Measurements from ENCODE around the gene PLPPR3.

Gene PLPPR3

GRCh38 chr19:802498-803098, 19.2 kb downstream of the PLPPR3 start:
- Histone ChIP-seq H3K9me3 (ENCODE audit: control insufficient read depth, insufficient read depth, low read length) (no peaks in the 10 kb centered on the region), H3K36me3 (ENCODE audit: insufficient read depth, low read length) (peaks cover 41% of the 10 kb centered on the region), H3K4me1 (ENCODE audit: insufficient read depth, low read length) (peaks cover 9% of the 10 kb centered on the region), H3K9ac (ENCODE audit: low read depth, low read length) (no peak overlapping the region)

- H3K36me3 ChIP-seq (ENCODE audit: insufficient read depth, low read length): peaks cover 34% of the 10 kb centered on the region
- H3K9ac ChIP-seq (ENCODE audit: low read depth, low read length): no peak overlapping the region
- no peaks in the 10 kb centered on the region for H3K9me3 ChIP-seq (ENCODE audit: control insufficient read depth, insufficient read depth, low read length)
Observed at GRCh38 chr19:801861-802497, 19.8 kb downstream of the PLPPR3 start.

GRCh38 chr19:801030-801860, 20.5 kb downstream of the PLPPR3 start:
- Histone ChIP-seq H3K9ac (ENCODE audit: low read depth, low read length) (no peak overlapping the region), H3K36me3 (ENCODE audit: insufficient read depth, low read length) (peaks cover 28% of the 10 kb centered on the region)

More at GRCh38 chr19:801861-802497, 19.8 kb downstream of the PLPPR3 start:
- peaks cover 9% of the 10 kb centered on the region for H3K4me1 ChIP-seq (ENCODE audit: insufficient read depth, low read length)

GRCh38 chr19:800360-801029, 21.3 kb downstream of the PLPPR3 start:
- Histone ChIP-seq H3K9ac (ENCODE audit: low read depth, low read length) (no peak overlapping the region), H3K9me3 (ENCODE audit: control insufficient read depth, insufficient read depth, low read length) (no peaks in the 10 kb centered on the region), H3K36me3 (ENCODE audit: insufficient read depth, low read length) (peaks cover 22% of the 10 kb centered on the region), H3K4me1 (ENCODE audit: insufficient read depth, low read length) (peaks cover 9% of the 10 kb centered on the region)

More at GRCh38 chr19:801030-801860, 20.5 kb downstream of the PLPPR3 start:
- Histone ChIP-seq H3K9me3 (ENCODE audit: control insufficient read depth, insufficient read depth, low read length) (no peaks in the 10 kb centered on the region), H3K4me1 (ENCODE audit: insufficient read depth, low read length) (peaks cover 9% of the 10 kb centered on the region)

- no peaks in the 10 kb centered on the region for H3K9me3 ChIP-seq (ENCODE audit: control insufficient read depth, insufficient read depth, low read length)
- H3K36me3 ChIP-seq (ENCODE audit: insufficient read depth, low read length): peaks cover 11% of the 10 kb centered on the region
- peak overlapping the region; percentile 93 for H3K9ac ChIP-seq (ENCODE audit: low read depth, low read length)
- H3K4me1 ChIP-seq (ENCODE audit: insufficient read depth, low read length): peaks cover 9% of the 10 kb centered on the region
Observed at GRCh38 chr19:799076-799881, 22.5 kb downstream of the PLPPR3 start.

- Histone ChIP-seq H3K36me3 (ENCODE audit: insufficient read depth, low read length) (peaks cover 7% of the 10 kb centered on the region), H3K4me1 (ENCODE audit: insufficient read depth, low read length) (peaks cover 9% of the 10 kb centered on the region), H3K9me3 (ENCODE audit: control insufficient read depth, insufficient read depth, low read length) (no peaks in the 10 kb centered on the region), H3K9ac (ENCODE audit: low read depth, low read length) (peak overlapping the region; percentile 93)
Observed at GRCh38 chr19:798415-799075, 23.2 kb downstream of the PLPPR3 start.

- H3K9ac ChIP-seq (ENCODE audit: low read depth, low read length): peak overlapping the region; percentile 93
- 0 out of 2 replicates have a peak, but pooled peaks cover 3% of the 10 kb centered on the region for H3K36me3 ChIP-seq (ENCODE audit: insufficient read depth, low read length)
- H3K9me3 ChIP-seq (ENCODE audit: control insufficient read depth, insufficient read depth, low read length): no peaks in the 10 kb centered on the region
- peaks cover 9% of the 10 kb centered on the region for H3K4me1 ChIP-seq (ENCODE audit: insufficient read depth, low read length)
Observed at GRCh38 chr19:797528-798414, 24.0 kb downstream of the PLPPR3 start.

- Histone ChIP-seq H3K9me3 (ENCODE audit: control insufficient read depth, insufficient read depth, low read length) (no peaks in the 10 kb centered on the region), H3K9ac (ENCODE audit: low read depth, low read length) (peak within 1 kb of the TSS; percentile 93), H3K36me3 (ENCODE audit: insufficient read depth, low read length) (0 out of 2 replicates have a peak, but pooled peaks cover 3% of the 10 kb centered on the region), H3K4me1 (ENCODE audit: insufficient read depth, low read length) (peaks cover 14% of the 10 kb centered on the region)
Observed at GRCh38 chr19:796692-797527, 24.8 kb downstream of the PLPPR3 start, which contains the start of gene PTBP1. TSS of gene PTBP1 (plus strand) at chr19:797452. CDS start at chr19:797498, 46 bp downstream.

GRCh38 chr19:795691-796581, 25.8 kb downstream of the PLPPR3 start:
- no peak overlapping the region; the same call in 1 of the 2 replicates for H3K9ac ChIP-seq (ENCODE audit: low read depth, low read length)
- H3K9me3 ChIP-seq (ENCODE audit: control insufficient read depth, insufficient read depth, low read length): no peaks in the 10 kb centered on the region
- 0 out of 2 replicates have a peak, but pooled peaks cover 1% of the 10 kb centered on the region for H3K36me3 ChIP-seq (ENCODE audit: insufficient read depth, low read length)
- H3K4me1 ChIP-seq (ENCODE audit: insufficient read depth, low read length): peaks cover 16% of the 10 kb centered on the region

- H3K4me1 ChIP-seq (ENCODE audit: insufficient read depth, low read length): peaks cover 9% of the 10 kb centered on the region
- no peak overlapping the region for H3K9ac ChIP-seq (ENCODE audit: low read depth, low read length)
- H3K36me3 ChIP-seq (ENCODE audit: insufficient read depth, low read length): no peaks in the 10 kb centered on the region
- no peaks in the 10 kb centered on the region for H3K9me3 ChIP-seq (ENCODE audit: control insufficient read depth, insufficient read depth, low read length)
Observed at GRCh38 chr19:795073-795611, 26.6 kb downstream of the PLPPR3 start.

GRCh38 chr19:793806-794205, 27.9 kb downstream of the PLPPR3 start:
- no peaks in the 10 kb centered on the region for H3K36me3 ChIP-seq (ENCODE audit: insufficient read depth, low read length)
- H3K9me3 ChIP-seq (ENCODE audit: control insufficient read depth, insufficient read depth, low read length): no peaks in the 10 kb centered on the region
- peaks cover 18% of the 10 kb centered on the region; the same call in 1 of the 2 replicates for H3K4me1 ChIP-seq (ENCODE audit: insufficient read depth, low read length)
- no peak overlapping the region for H3K9ac ChIP-seq (ENCODE audit: low read depth, low read length)

All from ES-I3 (cell line).